Lower lobe of right lung (tissue), 2 donors: ENCODE data around the gene RXRB. TPM values are rescaled to one million over a fixed set of nuclear protein-coding genes. Genes with fewer than 3 reads are reported as not detected.

Experiments used
- ATAC-seq, 2 donors: fragments of 200-7000 bp; cut with Tn5 transposase; one replicate each; pipeline ENCODE4 v1.9.1; 2020 to 2022; ENCODE audit warnings: mild to moderate bottlenecking in 2 of 2, moderate library complexity in 2 of 2
- DNase-seq: peaks from one replicate; pipeline ENCODE4 v3.0.0-alpha.2; 2020
- H3K27ac ChIP-seq: fragments of 200-600 bp; one replicate; pipeline ENCODE4 v1.8.0; 2022
- H3K27me3 ChIP-seq: fragments of 200-600 bp; one replicate; pipeline ENCODE4 v1.8.0; 2022; ENCODE audit warnings: low read depth
- H3K36me3 ChIP-seq: fragments of 200-600 bp; one replicate; pipeline ENCODE4 v1.8.0; 2022; ENCODE audit warnings: mild to moderate bottlenecking
- H3K4me1 ChIP-seq: fragments of 200-600 bp; one replicate; pipeline ENCODE4 v1.8.0; 2022
- H3K4me3 ChIP-seq: fragments of 200-600 bp; one replicate; pipeline ENCODE4 v1.8.0; 2022; ENCODE audit warnings: mild to moderate bottlenecking
- H3K9me3 ChIP-seq: fragments of 200-600 bp; one replicate; pipeline ENCODE4 v1.8.0; 2022
- intact Hi-C: fragments of 100-400 bp; cut with DNase I; formaldehyde crosslinking; loops from one replicate; pipeline ENCODE4 v1.11.0; 2022
- long read RNA-seq: library from polyadenylated mRNA; unstranded; transcript quantifications from one replicate; pipeline ENCODE4 v2.0.0, GENCODE V29; 2021
- total RNA-seq: library from RNA; stranded (reverse); fragmentation: NEBNext Ultra II Directional; extraction: Animal tissue kit (Norgen Biotek cat#: 25700); gene quantifications from one replicate; pipeline ENCODE4 v1.2.1, GENCODE V29; 2021
- TF ChIP-seq, protein P1 (sequence below): fragments of 200-600 bp; IDR thresholded peaks from one replicate; pipeline ENCODE4 v1.8.0; 2022; ENCODE audit warnings: antibody characterized with exemption, mild to moderate bottlenecking
- donor health status: DM: no; HTN: yes; CAD: no; lungs with severe emphysema.

RXRB gene
- 47.4 TPM for total RNA-seq
- long read RNA-seq, transcript RXRB-202 (10 exons, 2,846 nt): major isoform, 10 of 54 reads
- long read RNA-seq, transcript RXRB-201 (10 exons, 2,908 nt): minor isoform, 8 of 54 reads
- long read RNA-seq, partial matches to known transcripts: 12 of 54 reads
- long read RNA-seq, other reads (novel, unspliced or antisense): 20 of 54 reads

DNA sequence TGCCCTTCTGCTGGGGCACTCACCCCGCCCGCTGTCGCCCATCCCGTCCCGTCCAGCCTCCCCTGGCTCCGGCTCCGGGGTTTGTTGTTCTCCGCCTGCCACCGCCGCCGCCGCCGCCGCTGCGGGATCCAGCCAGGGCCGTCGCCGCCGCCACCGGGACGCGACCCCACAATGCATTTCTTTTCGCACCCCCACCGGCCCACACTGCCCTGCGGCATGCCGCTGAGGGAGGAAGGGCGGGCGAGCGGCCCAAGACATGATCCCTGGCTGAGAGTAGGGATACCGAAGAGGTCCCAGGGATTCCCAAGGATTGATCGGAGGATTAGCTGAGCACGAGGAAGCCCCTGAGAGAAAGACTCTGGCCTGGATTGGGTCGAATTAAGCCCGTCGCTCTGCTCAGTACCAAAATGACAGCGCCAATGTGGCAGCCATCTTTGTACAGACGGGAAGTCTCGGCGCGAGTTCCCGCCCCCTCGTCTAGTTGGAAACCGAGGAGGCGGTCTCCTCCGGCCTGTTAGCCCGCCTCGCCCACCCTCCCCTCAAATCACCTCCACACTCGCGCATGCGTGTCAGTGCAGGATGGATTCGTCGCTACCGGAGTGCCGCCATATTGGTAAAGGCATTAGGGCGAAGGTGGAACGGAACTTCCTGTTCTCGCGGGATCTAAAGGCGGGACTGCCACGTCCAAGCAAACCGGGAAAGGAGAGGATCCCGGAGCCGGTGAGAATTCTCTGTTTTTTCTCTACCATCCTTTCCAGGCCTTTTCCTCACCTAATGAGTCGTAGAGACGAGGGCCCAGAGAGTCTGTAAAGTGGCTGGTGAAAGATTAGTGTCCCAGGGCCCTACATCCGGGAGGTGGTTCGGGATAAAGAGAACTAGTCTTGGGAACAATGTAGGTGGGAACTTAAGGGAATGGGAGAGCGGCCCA, at the start of gene RXRB, which contains the start of gene SLC39A7:
Gene RXRB (minus strand): TSS at position 447 of the 928 bp plus-strand sequence. CDS start 189 bp downstream, at position 258.
Gene SLC39A7 (plus strand): TSS at position 649 of the 928 bp plus-strand sequence. CDS start 379 bp downstream, outside the sequence.
- H3K4me1 ChIP-seq: peaks cover 66% of the 10 kb centered on the region
- H3K4me3 ChIP-seq: peak within 1 kb of the TSS; percentile 88
- H3K27me3 ChIP-seq: no peaks in the 10 kb centered on the region
- H3K27ac ChIP-seq: peak within 1 kb of the TSS; percentile 95
- intact Hi-C loops: no loop called here
- no peaks in the 10 kb centered on the region for H3K9me3 ChIP-seq
- peak; percentile 89 to 92 for ATAC-seq
- DNase-seq: peak; percentile 99
- TF ChIP-seq, protein P1, sequence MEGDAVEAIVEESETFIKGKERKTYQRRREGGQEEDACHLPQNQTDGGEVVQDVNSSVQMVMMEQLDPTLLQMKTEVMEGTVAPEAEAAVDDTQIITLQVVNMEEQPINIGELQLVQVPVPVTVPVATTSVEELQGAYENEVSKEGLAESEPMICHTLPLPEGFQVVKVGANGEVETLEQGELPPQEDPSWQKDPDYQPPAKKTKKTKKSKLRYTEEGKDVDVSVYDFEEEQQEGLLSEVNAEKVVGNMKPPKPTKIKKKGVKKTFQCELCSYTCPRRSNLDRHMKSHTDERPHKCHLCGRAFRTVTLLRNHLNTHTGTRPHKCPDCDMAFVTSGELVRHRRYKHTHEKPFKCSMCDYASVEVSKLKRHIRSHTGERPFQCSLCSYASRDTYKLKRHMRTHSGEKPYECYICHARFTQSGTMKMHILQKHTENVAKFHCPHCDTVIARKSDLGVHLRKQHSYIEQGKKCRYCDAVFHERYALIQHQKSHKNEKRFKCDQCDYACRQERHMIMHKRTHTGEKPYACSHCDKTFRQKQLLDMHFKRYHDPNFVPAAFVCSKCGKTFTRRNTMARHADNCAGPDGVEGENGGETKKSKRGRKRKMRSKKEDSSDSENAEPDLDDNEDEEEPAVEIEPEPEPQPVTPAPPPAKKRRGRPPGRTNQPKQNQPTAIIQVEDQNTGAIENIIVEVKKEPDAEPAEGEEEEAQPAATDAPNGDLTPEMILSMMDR: no peak
- H3K36me3 ChIP-seq: peaks cover 41% of the 10 kb centered on the region

DNA sequence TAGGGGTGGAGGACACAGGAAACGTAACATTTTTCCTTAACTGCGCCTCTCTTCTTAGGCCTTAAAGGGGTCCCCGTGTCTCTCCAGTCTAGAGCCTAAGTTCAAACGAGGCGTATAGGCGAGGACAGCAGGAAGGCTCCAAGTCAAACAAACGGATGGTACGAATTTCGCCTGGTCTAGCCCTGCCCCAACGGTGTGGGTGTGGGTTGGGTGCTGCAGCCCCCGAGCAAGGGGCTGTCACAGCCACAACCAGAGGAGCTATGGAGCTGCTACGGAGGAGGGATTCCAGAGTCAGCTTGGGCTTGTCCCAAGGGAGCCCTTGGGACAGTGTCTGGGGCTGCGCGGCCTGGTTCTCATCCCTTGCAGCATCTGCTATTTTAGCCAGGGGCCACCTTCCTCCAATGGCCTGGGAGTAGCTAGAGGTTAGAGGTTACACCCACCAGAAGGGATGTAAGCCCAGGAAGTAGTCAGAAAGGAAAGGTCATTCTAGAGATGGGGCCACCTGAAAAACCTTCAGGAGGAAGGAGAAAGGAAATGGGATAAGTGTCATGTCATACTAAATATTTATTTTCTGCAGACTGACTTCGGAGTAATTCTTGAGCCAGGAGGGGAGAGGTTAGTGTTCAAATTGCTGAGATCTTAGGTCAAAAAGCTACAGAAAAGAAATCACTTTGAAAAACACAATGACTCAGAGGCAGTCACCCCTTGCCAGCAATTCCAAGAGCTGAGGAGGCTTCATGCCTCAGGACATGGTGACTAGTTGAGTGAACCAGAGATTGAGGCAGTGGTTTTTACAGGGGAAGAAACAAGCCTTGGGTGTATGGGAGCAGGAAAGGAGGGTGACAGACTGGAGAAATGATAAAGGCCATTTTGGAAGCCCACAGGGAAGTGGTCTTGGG, 49.5 kb upstream of the RXRB start:
- H3K9me3 ChIP-seq: no peaks in the 10 kb centered on the region
- peak overlapping the region; percentile 92 for H3K27ac ChIP-seq
- peak overlapping the region; percentile 69 for H3K4me3 ChIP-seq
- TF ChIP-seq, protein P1: no peak
- no peak for ATAC-seq
- no peak for DNase-seq
- intact Hi-C loops: no loop called here
- H3K4me1 ChIP-seq: peaks cover 28% of the 10 kb centered on the region
- no peaks in the 10 kb centered on the region for H3K27me3 ChIP-seq
- H3K36me3 ChIP-seq: peaks cover 32% of the 10 kb centered on the region

DNA sequence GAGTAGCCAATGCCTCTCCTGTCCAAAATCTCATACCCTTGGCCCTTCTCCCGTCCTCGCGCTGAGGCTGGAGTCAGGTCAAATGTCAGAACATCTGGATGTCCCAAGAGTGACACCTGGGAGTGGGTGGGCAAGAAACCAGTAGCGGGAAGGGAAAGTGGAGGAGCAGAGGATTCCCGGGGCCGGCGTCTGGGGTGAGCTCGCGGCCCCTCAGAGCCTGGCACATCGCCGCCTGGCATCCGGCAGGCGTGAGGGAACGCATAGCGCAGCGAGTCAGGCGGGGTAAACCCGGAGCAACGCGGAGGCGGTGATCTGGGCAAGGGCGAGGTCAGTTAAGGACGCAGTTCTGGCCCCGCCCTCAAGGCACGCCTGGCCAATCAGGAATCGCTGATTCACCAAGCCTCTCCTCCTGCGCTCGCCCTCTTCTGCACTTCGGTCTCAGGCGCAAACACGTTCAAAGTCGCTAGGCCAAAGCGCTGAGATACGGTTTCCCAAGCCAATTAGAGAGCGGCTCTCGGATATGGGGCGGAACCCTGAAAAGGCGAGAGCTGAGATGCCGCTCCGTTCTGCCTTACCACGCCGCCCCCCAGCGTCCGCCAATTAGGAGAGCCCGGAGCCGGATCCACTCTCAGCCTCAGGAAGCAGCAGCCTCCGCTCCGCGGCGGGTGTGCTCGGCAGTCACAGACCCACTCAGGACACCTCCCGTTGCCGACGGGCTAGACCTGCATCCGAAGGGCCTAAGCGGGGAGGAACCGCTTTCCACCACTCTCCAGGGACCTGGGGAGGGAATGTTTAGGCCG, 48.7 kb upstream of the RXRB start:
- Histone ChIP-seq H3K27me3 (no peaks in the 10 kb centered on the region), H3K36me3 (peaks cover 23% of the 10 kb centered on the region), H3K27ac (peak overlapping the region; percentile 92), H3K4me3 (peak overlapping the region; percentile 69), H3K9me3 (no peaks in the 10 kb centered on the region), H3K4me1 (peaks cover 28% of the 10 kb centered on the region)
- peak; percentile 99 for DNase-seq
- ATAC-seq: peak; percentile 98
- TF ChIP-seq, protein P1: peak; percentile 28
- intact Hi-C loops: no loop called here

DNA sequence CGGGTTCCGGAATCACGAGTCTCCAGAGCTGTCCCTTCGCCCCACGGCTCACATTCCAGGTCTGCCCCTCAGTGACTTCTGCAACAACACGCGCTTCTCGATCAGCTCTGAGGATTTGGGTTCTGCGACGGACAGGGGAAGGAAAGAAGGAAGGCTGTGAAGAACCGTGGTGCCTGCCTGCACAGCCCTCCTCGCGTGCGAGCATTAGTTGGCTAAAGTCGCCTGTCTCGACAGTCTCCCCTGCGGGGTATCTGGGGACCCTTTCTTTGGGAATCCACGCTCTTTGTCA, 48.1 kb upstream of the RXRB start:
- intact Hi-C loops: no loop called here
- Histone ChIP-seq H3K27ac (peak overlapping the region; percentile 92), H3K36me3 (peaks cover 23% of the 10 kb centered on the region), H3K4me1 (peaks cover 28% of the 10 kb centered on the region), H3K27me3 (no peaks in the 10 kb centered on the region), H3K9me3 (no peaks in the 10 kb centered on the region), H3K4me3 (peak overlapping the region; percentile 69)
- TF ChIP-seq, protein P1: peak; percentile 13
- ATAC-seq (peak; percentile 3 to 25), DNase-seq (no peak)
